SK-N-SH (cell line): ENCODE measurements around the gene P2RX1. TPM values are rescaled to one million over a fixed set of nuclear protein-coding genes. Genes with fewer than 3 reads are reported as not detected.

Source experiments
- CTCF ChIA-PET: fragments of 300-600, 350-600 bp; formaldehyde crosslinking; extraction: SDS; loops from one replicate; lab custom pipeline; 2021; lab: Yijun Ruan, JAX
- POLR2A ChIA-PET: fragments of 350-600 bp; sonication (Branson Sonifier 250); formaldehyde crosslinking; extraction: SDS; loops from one replicate; lab custom pipeline; 2020; ENCODE audit warnings: antibody characterized with exemption, inconsistent platforms; lab: Yijun Ruan, JAX
- DNase-seq: peaks from one replicate; pipeline ENCODE4 v3.0.0; 2012
- H2AFZ ChIP-seq: fragments of 200-600 bp; sonication (generic); 2 replicates; pipeline ENCODE4 v1.8.1; 2016; ENCODE audit warnings: antibody characterized with exemption, mild to moderate bottlenecking, low read depth
- H3F3A ChIP-seq: fragments of 200-600 bp; sonication (generic); replicated peaks from 2 replicates; pipeline ENCODE3; 2016; ENCODE audit warnings: antibody characterized with exemption, mild to moderate bottlenecking; ENCODE audit not compliant: insufficient read depth
- H3K27ac ChIP-seq, 2 experiments: fragments of 200-500 bp in 1 of 2; fragments of 200-600 bp in 1 of 2; sonication (Bioruptor generic) in 1 of 2; sonication (generic), shearing (Covaris generic) in 1 of 2; 2 replicates each; pipeline versions ENCODE4 v1.5.1 to v1.6.1; 2014 to 2016; ENCODE audit warnings: low read depth in 2 of 2, inconsistent platforms in 1 of 2, low read length in 1 of 2, mild to moderate bottlenecking in 1 of 2, mixed read lengths in 1 of 2
- H3K27me3 ChIP-seq: fragments of 200-600 bp; sonication (generic), shearing (Covaris generic); 2 replicates; pipeline ENCODE4 v1.6.1; 2016; ENCODE audit warnings: mixed run types; ENCODE audit not compliant: insufficient read depth
- H3K36me3 ChIP-seq, 2 experiments: fragments of 200-500 bp in 1 of 2; fragments of 200-600 bp in 1 of 2; sonication (Bioruptor generic) in 1 of 2; sonication (generic) in 1 of 2; replicated peaks in 1 of 2; 2 replicates each; pipeline versions ENCODE3 to v1.5.1; 2014 to 2016; ENCODE audit warnings: low read length in 1 of 2, mild to moderate bottlenecking in 1 of 2; ENCODE audit not compliant: insufficient read depth in 2 of 2, control insufficient read depth in 1 of 2
- H3K4me1 ChIP-seq, 2 experiments: fragments of 200-500 bp in 1 of 2; fragments of 200-600 bp in 1 of 2; sonication (Bioruptor generic) in 1 of 2; sonication (generic), shearing (Covaris generic) in 1 of 2; 2 replicates each; pipeline versions ENCODE4 v1.5.1 to v1.6.1; 2014 to 2016; ENCODE audit warnings: low read depth in 1 of 2, low read length in 1 of 2, mixed run types in 1 of 2; ENCODE audit not compliant: insufficient read depth in 2 of 2, control insufficient read depth in 1 of 2
- H3K4me2 ChIP-seq: fragments of 200-600 bp; sonication (generic), shearing (Covaris generic); 2 replicates; pipeline ENCODE4 v1.6.1; 2017; ENCODE audit warnings: mixed run types
- H3K4me3 ChIP-seq, 2 experiments: fragments of 200-500 bp in 1 of 2; fragments of 200-600 bp in 1 of 2; sonication (Bioruptor generic) in 1 of 2; sonication (generic), shearing (Covaris generic) in 1 of 2; 2 replicates each; pipeline versions ENCODE4 v1.5.1 to v1.8.1; 2014 to 2016; ENCODE audit warnings: low read depth in 2 of 2, inconsistent platforms in 1 of 2, low read length in 1 of 2, mild to moderate bottlenecking in 1 of 2, mixed read lengths in 1 of 2, moderate library complexity in 1 of 2
- H3K79me2 ChIP-seq: fragments of 200-600 bp; sonication (generic); 2 replicates; pipeline ENCODE4 v1.8.1; 2017; ENCODE audit warnings: mild to moderate bottlenecking; ENCODE audit not compliant: insufficient read depth
- H3K9ac ChIP-seq: fragments of 200-600 bp; sonication (generic); 2 replicates; pipeline ENCODE4 v1.6.1; 2017; ENCODE audit warnings: mixed run types
- H3K9me2 ChIP-seq: fragments of 200-600 bp; sonication (generic); 2 replicates; pipeline ENCODE4 v1.6.1; 2017; ENCODE audit warnings: mixed run types
- H3K9me3 ChIP-seq: fragments of 200-600 bp; sonication (generic); 2 replicates; pipeline ENCODE4 v1.6.1; 2017; ENCODE audit warnings: mixed run types, mild to moderate bottlenecking, moderate library complexity
- H4K20me1 ChIP-seq: fragments of 200-600 bp; sonication (generic); 2 replicates; pipeline ENCODE4 v1.6.1; 2017; ENCODE audit warnings: mild to moderate bottlenecking, mixed run types; ENCODE audit not compliant: insufficient read depth
- EZH2phosphoT487 ChIP-seq: fragments of 200-600 bp; sonication (generic); IDR thresholded peaks from 2 replicates; pipeline ENCODE4 v1.6.1; 2017; ENCODE audit warnings: low read depth, mixed run types, mild to moderate bottlenecking, antibody characterized with exemption, moderate library complexity, borderline replicate concordance
- FOXM1 ChIP-seq: IDR thresholded peaks from 2 replicates; pipeline ENCODE4 v1.4.0; 2012; ENCODE audit warnings: low read depth, mild to moderate bottlenecking
- IRF3 ChIP-seq: fragments of 150-350 bp; IDR thresholded peaks from 2 replicates; pipeline ENCODE4 v1.6.1; 2016; ENCODE audit warnings: mild to moderate bottlenecking, low read depth, low read length
- JUND ChIP-seq: IDR thresholded peaks from 2 replicates; pipeline ENCODE4 v1.4.0; 2012
- MAX ChIP-seq: IDR thresholded peaks from 2 replicates; pipeline ENCODE4 v1.4.0; 2012; ENCODE audit warnings: low read depth
- NRF1 ChIP-seq: IDR thresholded peaks from 2 replicates; pipeline ENCODE4 v1.6.1; 2012; ENCODE audit warnings: low read depth, mild to moderate bottlenecking, low read length
- POLR2AphosphoS5 ChIP-seq: IDR thresholded peaks from 2 replicates; pipeline ENCODE4 v1.6.1; 2012; ENCODE audit warnings: low read depth, low read length
- RAD21 ChIP-seq: IDR thresholded peaks from 2 replicates; pipeline ENCODE4 v1.6.1; 2012; ENCODE audit warnings: mild to moderate bottlenecking, low read length
- RCOR1 ChIP-seq: fragments of 150-350 bp; IDR thresholded peaks from 2 replicates; pipeline ENCODE4 v1.6.1; 2017; ENCODE audit warnings: antibody characterized with exemption, low read length
- RFX5 ChIP-seq: IDR thresholded peaks from 2 replicates; pipeline ENCODE4 v1.6.1; 2012; ENCODE audit warnings: mild to moderate bottlenecking, improper control_type of control experiment, low read length
- RXRA ChIP-seq: IDR thresholded peaks from 2 replicates; pipeline ENCODE4 v1.4.0; 2012; ENCODE audit warnings: low read depth, mild to moderate bottlenecking, borderline replicate concordance
- TEAD4 ChIP-seq: IDR thresholded peaks from 2 replicates; pipeline ENCODE4 v1.4.0; 2012; ENCODE audit warnings: mild to moderate bottlenecking, borderline replicate concordance; ENCODE audit not compliant: insufficient read depth
- USF1 ChIP-seq: IDR thresholded peaks from 2 replicates; pipeline ENCODE4 v1.4.0; 2012; ENCODE audit warnings: low read depth, borderline replicate concordance
- WGBS: methylation state at CpG from one replicate; pipeline ENCODE4 v1.1.6; 2017; ENCODE audit warnings: low lambda C conversion rate; 5-methylcytosine and 5-hydroxymethylcytosine counted together
- polyA plus RNA-seq, 3 experiments: library from polyadenylated mRNA; depleted of rRNA; stranded (reverse); fragments of >200 nt; gene quantifications; 2 replicates each; pipeline ENCODE4 v1.2.3, GENCODE V29; 2012

Gene P2RX1
- polyA plus RNA-seq, 1 of the 3 experiments (the other 2 are of a cell fraction), result not detected

GRCh38 chr17:3896968-3897235, 19.4 kb downstream of the P2RX1 start:
- H2AFZ ChIP-seq, result no peak overlapping the region
- no peaks in the 10 kb centered on the region for H3K79me2 ChIP-seq
- H3K9me3 ChIP-seq, result no peaks in the 10 kb centered on the region
- WGBS, result 84% methylated on average over 5 of the region's 6 CpGs
- TF ChIP-seq FOXM1 (no peak), EZH2phosphoT487 (no peak), RFX5 (no peak), RAD21 (no peak), USF1 (no peak), RXRA (no peak)
- no peak overlapping the region for H3K27ac ChIP-seq
- no peaks in the 10 kb centered on the region for H4K20me1 ChIP-seq
- no peak overlapping the region for H3K4me2 ChIP-seq
- DNase-seq, result no peak
- CTCF ChIA-PET, result interaction anchor here (1.4 to 3.1 kb wide), 4 partner anchors 11 to 159 kb away, joined by 3 to 20 read pairs (median 6); partner anchors contain the start of gene NCBP3
- no peaks in the 10 kb centered on the region for H3K27me3 ChIP-seq
- POLR2A ChIA-PET, result no interaction called here
- H3K9me2 ChIP-seq, result no peaks in the 10 kb centered on the region
- peaks cover 9% of the 10 kb centered on the region for H3F3A ChIP-seq
- H3K4me1 ChIP-seq, result peaks cover 0 to 11% of the 10 kb centered on the region in 2 experiments; a peak in 1 of 4 replicates
- H3K4me3 ChIP-seq, result no peak overlapping the region
- no peak overlapping the region for H3K9ac ChIP-seq
- no peaks in the 10 kb centered on the region for H3K36me3 ChIP-seq

- Histone ChIP-seq H3K4me2 (no peak overlapping the region), H3K27ac (no peak overlapping the region), H3K79me2 (no peaks in the 10 kb centered on the region), H3F3A (peaks cover 9% of the 10 kb centered on the region), H4K20me1 (no peaks in the 10 kb centered on the region), H3K27me3 (no peaks in the 10 kb centered on the region), H3K9ac (no peak overlapping the region), H3K4me1 (peaks cover 0 to 17% of the 10 kb centered on the region in 2 experiments; a peak in 1 of 4 replicates), H3K9me3 (no peaks in the 10 kb centered on the region), H2AFZ (no peak overlapping the region), H3K4me3 (no peak overlapping the region), H3K9me2 (no peaks in the 10 kb centered on the region), H3K36me3 (no peaks in the 10 kb centered on the region)
- ChIA-PET CTCF (interaction anchor here (1.4 to 3.1 kb wide), 4 partner anchors 11 to 158 kb away, joined by 3 to 20 read pairs (median 6); partner anchors contain the start of gene NCBP3), POLR2A (no interaction called here)
- DNase-seq, result no peak
- TF ChIP-seq POLR2AphosphoS5 (no peak), RFX5 (no peak), EZH2phosphoT487 (no peak)
- 83% methylated on average over 11 of the region's 15 CpGs for WGBS
Observed at GRCh38 chr17:3896108-3896967, 19.9 kb downstream of the P2RX1 start.

- H3K27me3 ChIP-seq, result no peaks in the 10 kb centered on the region
- H3K27ac ChIP-seq, result no peak overlapping the region
- H3K9ac ChIP-seq, result no peak overlapping the region
- no peaks in the 10 kb centered on the region for H4K20me1 ChIP-seq
- DNase-seq, result no peak
- no peak overlapping the region for H3K4me2 ChIP-seq
- peaks cover 18% of the 10 kb centered on the region for H3F3A ChIP-seq
- peaks cover 0 to 27% of the 10 kb centered on the region in 2 experiments; a peak in 2 of 4 replicates for H3K4me1 ChIP-seq
- H3K79me2 ChIP-seq, result no peaks in the 10 kb centered on the region
- TF ChIP-seq NRF1 (no peak), RAD21 (no peak), TEAD4 (no peak), RCOR1 (no peak), RFX5 (no peak), MAX (no peak), IRF3 (no peak), JUND (no peak)
- no peaks in the 10 kb centered on the region for H3K9me2 ChIP-seq
- H3K9me3 ChIP-seq, result no peaks in the 10 kb centered on the region
- no peaks in the 10 kb centered on the region for H3K36me3 ChIP-seq
- CTCF ChIA-PET, result interaction anchor here (1.4 to 1.7 kb wide), 2 partner anchors 12 to 19 kb away, joined by 3 to 10 read pairs; no protein-coding TSS in a partner anchor
- H2AFZ ChIP-seq, result no peak overlapping the region
- WGBS, result 100% methylated on average over 3 of the region's 3 CpGs
- no peak overlapping the region for H3K4me3 ChIP-seq
- POLR2A ChIA-PET, result no interaction called here
Observed at GRCh38 chr17:3895354-3895753, 20.9 kb downstream of the P2RX1 start.
